DMS53 treated with DMSO at 0.1 percent for 48 hours (cell line): ENCODE data around the gene ATP8A1.
"Not testable (repeated sequence)": the region's sequence is repeated elsewhere in the genome, so short reads cannot be mapped to it uniquely, and the experiment has no call there.

Experiments
- DNase-seq: peaks from one replicate; lab custom pipeline; 2025; ENCODE audit not compliant: unreplicated experiment; lab: John Stamatoyannopoulos, UW

Gene ATP8A1

GRCh38 chr4:42656944-42657792 lies at the start of gene ATP8A1:
TSS of gene ATP8A1 (minus strand) at chr4:42657105. CDS start at chr4:42656873, 232 bp downstream.
- peak; percentile 93 for DNase-seq

- no peak for DNase-seq
Observed at GRCh38 chr4:42706086-42706485, 49.2 kb upstream of the ATP8A1 start.

- DNase-seq: no peak
Observed at GRCh38 chr4:42703813-42704212, 46.9 kb upstream of the ATP8A1 start.

GRCh38 chr4:42702895-42703294 lies 46.0 kb upstream of the ATP8A1 start:
- DNase-seq: no peak

- DNase-seq: not testable (repeated sequence)
Observed at GRCh38 chr4:42701780-42702179, 44.9 kb upstream of the ATP8A1 start.

GRCh38 chr4:42690537-42690936 lies 33.6 kb upstream of the ATP8A1 start:
- DNase-seq: no peak

- no peak for DNase-seq
Observed at GRCh38 chr4:42683393-42683792, 26.5 kb upstream of the ATP8A1 start.

- no peak for DNase-seq
Observed at GRCh38 chr4:42678512-42678911, 21.6 kb upstream of the ATP8A1 start.

GRCh38 chr4:42676066-42676951 lies 19.4 kb upstream of the ATP8A1 start:
- DNase-seq: no peak

GRCh38 chr4:42673082-42673425 lies 16.1 kb upstream of the ATP8A1 start:
- DNase-seq: peak; percentile 94

- no peak for DNase-seq
Observed at GRCh38 chr4:42672359-42673081, 15.6 kb upstream of the ATP8A1 start.

GRCh38 chr4:42671431-42672194 lies 14.7 kb upstream of the ATP8A1 start:
- DNase-seq: no peak

- DNase-seq: no peak
Observed at GRCh38 chr4:42658261-42658660, 1.4 kb upstream of the ATP8A1 start.

GRCh38 chr4:42656679-42656943 lies 294 bp downstream of the ATP8A1 start:
- no peak for DNase-seq

GRCh38 chr4:42655921-42656678 lies 805 bp downstream of the ATP8A1 start:
- peak; percentile 76 for DNase-seq

- DNase-seq: peak; percentile 37
Observed at GRCh38 chr4:42655269-42655637, 1.7 kb downstream of the ATP8A1 start.

- DNase-seq: peak; percentile 9
Observed at GRCh38 chr4:42654631-42655268, 2.2 kb downstream of the ATP8A1 start.

GRCh38 chr4:42653626-42654560 lies 3.0 kb downstream of the ATP8A1 start:
- no peak for DNase-seq
